GM23338 (cell line): ENCODE data around the gene NDUFS7. TPM values are rescaled to one million over a fixed set of nuclear protein-coding genes. Genes with fewer than 3 reads are reported as not detected.

Source experiments
- ATAC-seq: fragments of 200-7000 bp; cut with Tn5 transposase; 3 replicates; pipeline ENCODE4 v1.9.1; 2020
- DNase-seq: peaks from one replicate; pipeline ENCODE4 v3.0.0-alpha.2; 2015; ENCODE audit warnings: low spot score
- H2AFZ ChIP-seq: fragments of 200-600 bp; sonication (generic); 2 replicates; pipeline ENCODE4 v1.8.0; 2016; ENCODE audit warnings: antibody characterized with exemption, mild to moderate bottlenecking, moderate library complexity
- H3F3A ChIP-seq: fragments of 200-600 bp; sonication (generic); replicated peaks from 2 replicates; pipeline ENCODE4 v1.8.0; 2017; ENCODE audit warnings: antibody characterized with exemption, mixed run types, low read depth
- H3K27ac ChIP-seq: fragments of 200-600 bp; sonication (generic); 2 replicates; pipeline ENCODE4 v1.6.1; 2016; ENCODE audit warnings: low read depth
- H3K27me3 ChIP-seq: fragments of 200-600 bp; sonication (generic); 2 replicates; pipeline ENCODE4 v1.8.0; 2016; ENCODE audit warnings: mild to moderate bottlenecking, mixed run types, moderate library complexity; ENCODE audit not compliant: insufficient read depth
- H3K36me3 ChIP-seq: fragments of 200-600 bp; sonication (generic); 2 replicates; pipeline ENCODE4 v1.8.0; 2016; ENCODE audit warnings: mild to moderate bottlenecking; ENCODE audit not compliant: insufficient read depth
- H3K4me1 ChIP-seq: fragments of 200-600 bp; sonication (generic); 2 replicates; pipeline ENCODE4 v1.8.0; 2016; ENCODE audit warnings: mild to moderate bottlenecking, moderate library complexity; ENCODE audit not compliant: insufficient read depth
- H3K4me2 ChIP-seq: fragments of 200-600 bp; sonication (generic); 2 replicates; pipeline ENCODE4 v1.7.1; 2017; ENCODE audit warnings: mixed run types
- H3K4me3 ChIP-seq: fragments of 200-600 bp; sonication (generic); 2 replicates; pipeline ENCODE4 v1.6.1; 2016; ENCODE audit warnings: mixed run types
- H3K79me2 ChIP-seq: fragments of 200-600 bp; sonication (generic); replicated peaks from 2 replicates; pipeline ENCODE4 v1.8.0; 2017; ENCODE audit warnings: mild to moderate bottlenecking; ENCODE audit not compliant: insufficient read depth
- H3K9me2 ChIP-seq: fragments of 200-600 bp; sonication (generic); 2 replicates; pipeline ENCODE4 v1.8.0; 2017; ENCODE audit not compliant: insufficient read depth
- H4K20me1 ChIP-seq: fragments of 200-600 bp; sonication (generic); replicated peaks from 2 replicates; pipeline ENCODE4 v1.8.0; 2017; ENCODE audit warnings: mild to moderate bottlenecking; ENCODE audit not compliant: insufficient read depth
- H3K27ac Mint-ChIP-seq: 2 replicates; pipeline ENCODE4 v1.8.0; 2020; ENCODE audit warnings: inconsistent platforms, mild to moderate bottlenecking, moderate library complexity, mixed read lengths
- H3K27me3 Mint-ChIP-seq: 3 replicates; pipeline ENCODE4 v1.8.0; 2022; ENCODE audit warnings: low read depth, mild to moderate bottlenecking, moderate library complexity, mixed read lengths, inconsistent platforms; ENCODE audit not compliant: insufficient read depth, poor library complexity
- H3K36me3 Mint-ChIP-seq: 3 replicates; pipeline ENCODE4 v1.8.0; 2021; ENCODE audit warnings: low read depth, mild to moderate bottlenecking, inconsistent platforms, moderate library complexity, mixed read lengths
- H3K4me1 Mint-ChIP-seq: 3 replicates; pipeline ENCODE4 v1.8.0; 2020; ENCODE audit warnings: mild to moderate bottlenecking, inconsistent platforms, mixed read lengths
- H3K4me3 Mint-ChIP-seq: 3 replicates; pipeline ENCODE4 v1.8.0; 2021; ENCODE audit warnings: moderate library complexity, mild to moderate bottlenecking, inconsistent platforms, mixed read lengths
- H3K9me3 Mint-ChIP-seq: 3 replicates; pipeline ENCODE4 v1.8.0; 2020; ENCODE audit warnings: moderate library complexity, mild to moderate bottlenecking, inconsistent platforms, mixed read lengths
- CREB1 ChIP-seq: fragments of 250-450 bp; sonication (Bioruptor Pico); IDR thresholded peaks from 2 replicates; pipeline ENCODE4 v1.5.0; 2020; ENCODE audit warnings: low read depth, mild to moderate bottlenecking, moderate library complexity
- EZH2 ChIP-seq: fragments of 200-600 bp; sonication (generic); IDR thresholded peaks from one replicate; pipeline ENCODE4 v1.8.0; 2017; ENCODE audit warnings: antibody characterized with exemption, mild to moderate bottlenecking, low read depth; ENCODE audit not compliant: unreplicated experiment
- EZH2phosphoT487 ChIP-seq: fragments of 200-600 bp; sonication (generic); IDR thresholded peaks from one replicate; pipeline ENCODE4 v1.8.1; 2018; ENCODE audit warnings: antibody characterized with exemption; ENCODE audit not compliant: unreplicated experiment
- JUNB ChIP-seq: IDR thresholded peaks from one replicate; pipeline ENCODE4 v1.6.1; 2016; ENCODE audit warnings: antibody characterized with exemption; ENCODE audit not compliant: unreplicated experiment
- NANOG ChIP-seq: IDR thresholded peaks from 2 replicates; pipeline ENCODE4 v1.6.1; 2016; ENCODE audit warnings: antibody characterized with exemption, borderline replicate concordance
- STAT1 ChIP-seq: IDR thresholded peaks from one replicate; pipeline ENCODE4 v1.6.1; 2016; ENCODE audit warnings: antibody characterized with exemption; ENCODE audit not compliant: unreplicated experiment
- ZNF462 ChIP-seq: fragments of 250-450 bp; sonication (Bioruptor Pico); IDR thresholded peaks from 2 replicates; pipeline ENCODE4 v1.5.0; 2020; ENCODE audit warnings: mild to moderate bottlenecking, moderate library complexity
- polyA plus RNA-seq: library from polyadenylated mRNA; unstranded; fragments of >200 nt; fragmentation: Nextera tagmentation; extraction: Ambion mirVana; gene quantifications from 2 replicates; pipeline ENCODE4 v1.2.1, GENCODE V29; 2016
- total RNA-seq: library from RNA; depleted of rRNA; stranded (reverse); fragments of >200 nt; shearing (Covaris generic); gene quantifications from 2 replicates; pipeline ENCODE4 v1.2.3, GENCODE V29; 2014
- TF ChIP-seq, protein P1 (sequence below): IDR thresholded peaks from 2 replicates; pipeline ENCODE4 v1.6.1; 2016; ENCODE audit warnings: antibody characterized with exemption

The NDUFS7 gene
- total and polyA plus RNA-seq, 2 experiments from 2014 or later: 132 to 203 TPM

DNA sequence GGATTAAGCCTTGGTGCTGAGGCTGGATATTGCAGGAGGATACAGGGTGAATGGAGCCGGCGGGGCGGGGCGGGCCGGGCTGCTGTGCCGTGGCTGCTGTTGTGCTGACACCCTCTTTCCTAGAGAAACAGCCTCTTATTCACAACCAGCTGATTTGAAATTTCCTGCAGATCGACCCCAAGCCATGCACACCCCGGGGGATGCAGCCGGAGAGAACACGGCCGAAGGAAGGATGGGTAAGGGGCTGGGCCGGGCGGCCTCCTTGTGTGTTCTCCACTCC is 34.7 kb downstream of the NDUFS7 start (continued):
- no peak for TF ChIP-seq ZNF462
- TF ChIP-seq NANOG: no peak

- peaks cover 35% of the 10 kb centered on the region for H3F3A ChIP-seq
- H3K9me2 ChIP-seq: no peaks in the 10 kb centered on the region
- H3K79me2 ChIP-seq: peaks cover 89% of the 10 kb centered on the region
- H3K27ac ChIP-seq: no peak overlapping the region
- Mint-ChIP-seq H3K27ac (peak overlapping the region; percentile 50; the same call in 1 of the 2 replicates), H3K4me1 (peaks cover 55% of the 10 kb centered on the region), H3K4me3 (no peak overlapping the region; the same call in 2 of the 3 replicates), H3K36me3 (peaks cover 67% of the 10 kb centered on the region), H3K9me3 (no peaks in the 10 kb centered on the region), H3K27me3 (peaks cover 27% of the 10 kb centered on the region)
- no peak overlapping the region for H3K4me3 ChIP-seq
- H3K36me3 ChIP-seq: peaks cover 31% of the 10 kb centered on the region
- H3K4me1 ChIP-seq: peaks cover 27% of the 10 kb centered on the region
- H2AFZ ChIP-seq: no peak overlapping the region
- DNase-seq: no peak
- no peak overlapping the region for H3K4me2 ChIP-seq
- ATAC-seq: no peak
- no peaks in the 10 kb centered on the region for H3K27me3 ChIP-seq
- peaks cover 60% of the 10 kb centered on the region for H4K20me1 ChIP-seq
- TF ChIP-seq, protein P1, sequence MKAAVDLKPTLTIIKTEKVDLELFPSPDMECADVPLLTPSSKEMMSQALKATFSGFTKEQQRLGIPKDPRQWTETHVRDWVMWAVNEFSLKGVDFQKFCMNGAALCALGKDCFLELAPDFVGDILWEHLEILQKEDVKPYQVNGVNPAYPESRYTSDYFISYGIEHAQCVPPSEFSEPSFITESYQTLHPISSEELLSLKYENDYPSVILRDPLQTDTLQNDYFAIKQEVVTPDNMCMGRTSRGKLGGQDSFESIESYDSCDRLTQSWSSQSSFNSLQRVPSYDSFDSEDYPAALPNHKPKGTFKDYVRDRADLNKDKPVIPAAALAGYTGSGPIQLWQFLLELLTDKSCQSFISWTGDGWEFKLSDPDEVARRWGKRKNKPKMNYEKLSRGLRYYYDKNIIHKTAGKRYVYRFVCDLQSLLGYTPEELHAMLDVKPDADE: no peak
- TF ChIP-seq EZH2phosphoT487 (no peak), EZH2 (no peak), STAT1 (no peak), CREB1 (no peak), ZNF462 (no peak), JUNB (no peak)
Measured at GRCh38 chr19:1418951-1419738, 35.4 kb downstream of the NDUFS7 start.
